K562 (cell line): Measurements from ENCODE around the gene ZCCHC17. TPM values are rescaled to one million over a fixed set of nuclear protein-coding genes. Genes with fewer than 3 reads are reported as not detected.

ENCODE experiments used
- CCAR2 ChIP-seq: fragments of 200-400 bp; formaldehyde crosslinking; IDR thresholded peaks from 2 replicates; pipeline ENCODE4 v1.6.1; 2017; ENCODE audit warnings: mild to moderate bottlenecking, low read depth, low read length
- DNMT1 ChIP-seq: fragments of 450-650 bp; IDR thresholded peaks from 2 replicates; pipeline ENCODE4 v1.6.1; 2016; ENCODE audit warnings: antibody characterized with exemption, mild to moderate bottlenecking
- HIVEP1 ChIP-seq: fragments of 250-450 bp; sonication (Bioruptor Pico); IDR thresholded peaks from 2 replicates; pipeline ENCODE4 v1.4.0; 2020; ENCODE audit warnings: mild to moderate bottlenecking
- HNRNPLL ChIP-seq: fragments of 200-400 bp; formaldehyde crosslinking; IDR thresholded peaks from 2 replicates; pipeline ENCODE4 v1.6.1; 2017; ENCODE audit warnings: low read length, low read depth, mild to moderate bottlenecking; ENCODE audit not compliant: poor library complexity, severe bottlenecking
- JUNB ChIP-seq: fragments of 450-650 bp; formaldehyde crosslinking; conservative IDR thresholded peaks from 2 replicates; pipeline ENCODE4 v1.4.0; 2020; ENCODE audit warnings: mild to moderate bottlenecking
- LEF1 ChIP-seq: fragments of 450-650 bp; IDR thresholded peaks from 2 replicates; pipeline ENCODE4 v1.6.1; 2016; ENCODE audit warnings: mild to moderate bottlenecking
- MTF1 ChIP-seq: fragments of 250-450 bp; sonication (Bioruptor Pico); IDR thresholded peaks from 2 replicates; pipeline ENCODE4 v1.9.0; 2021; ENCODE audit warnings: moderate library complexity, mild to moderate bottlenecking, inconsistent platforms, borderline replicate concordance
- SMAD3 ChIP-seq: fragments of 450-650 bp; formaldehyde crosslinking; conservative IDR thresholded peaks from 2 replicates; pipeline ENCODE4 v1.4.0; 2020; ENCODE audit warnings: mild to moderate bottlenecking
- SRSF7 ChIP-seq: fragments of 200-400 bp; formaldehyde crosslinking; optimal IDR thresholded peaks from 2 replicates; pipeline ENCODE3; 2017; ENCODE audit warnings: mild to moderate bottlenecking, low read depth, low read length
- STAG1 ChIP-seq: sonication (generic); formaldehyde crosslinking; IDR thresholded peaks from 2 replicates; pipeline ENCODE4 v1.5.0; 2020; ENCODE audit warnings: missing genetic modification reagents, borderline replicate concordance
- TOE1 ChIP-seq, 2 experiments: fragments of 450-650 bp in 1 of 2; sonication (generic) in 1 of 2; formaldehyde crosslinking in 1 of 2; IDR thresholded peaks; 2 replicates each; pipeline versions ENCODE4 v1.7.1 to v1.8.0; 2016 to 2022; ENCODE audit warnings: borderline replicate concordance in 2 of 2, mild to moderate bottlenecking in 2 of 2, antibody characterized with exemption in 1 of 2, inconsistent platforms in 1 of 2, low read depth in 1 of 2, missing genetic modification reagents in 1 of 2, moderate library complexity in 1 of 2
- ZNF507 ChIP-seq: conservative IDR thresholded peaks from 2 replicates; pipeline ENCODE4 v1.6.1; 2017; ENCODE audit warnings: missing genetic modification characterization, missing compliant biosample characterization
- ZNF830 ChIP-seq: fragments of 250-450 bp; sonication (Bioruptor Pico); IDR thresholded peaks from 2 replicates; pipeline ENCODE4 v1.5.0; 2021; ENCODE audit warnings: mild to moderate bottlenecking
- polyA plus RNA-seq, 8 experiments: library from polyadenylated mRNA; depleted of rRNA in 4 of 8; stranded (reverse) in 5 of 8; unstranded in 3 of 8; fragments of >200 nt; fragmentation: Nextera tagmentation in 2 of 8; fragmentation: Illumina TruSeq in 1 of 8; extraction: Ambion mirVana in 2 of 8; extraction: Trizol in 1 of 8; gene quantifications; 2 replicates each; pipeline versions ENCODE4 v1.2.1 to v1.2.3, GENCODE V29; 2011 to 2014; ENCODE audit warnings: inconsistent platforms in 1 of 8, missing spikeins in 1 of 8
- total RNA-seq, 7 experiments: library from RNA; depleted of rRNA in 6 of 7; stranded (reverse); fragments of >200 nt in 6 of 7; fragmentation: Illumina TruSeq in 2 of 7; extraction: Trizol in 2 of 7; gene quantifications; 2 replicates each; pipeline versions ENCODE4 v1.2.1 to v1.2.3, GENCODE V29; 2011 to 2021; ENCODE audit warnings: low replicate concordance in 1 of 7
- TF ChIP-seq, protein P1 (sequence below): fragments of 450-650 bp; IDR thresholded peaks from 2 replicates; pipeline ENCODE4 v1.6.1; 2017; ENCODE audit warnings: antibody characterized with exemption
- TF ChIP-seq, protein P2 (sequence below): fragments of 450-650 bp; IDR thresholded peaks from 2 replicates; pipeline ENCODE4 v1.6.1; 2016; ENCODE audit warnings: mild to moderate bottlenecking, moderate library complexity

Gene ZCCHC17
- total and polyA plus RNA-seq, 9 of the 15 experiments (the other 6 are each of a cell fraction or from before 2014, with no cell fraction given) = 46.9 to 150 (median 74.7) TPM

DNA sequence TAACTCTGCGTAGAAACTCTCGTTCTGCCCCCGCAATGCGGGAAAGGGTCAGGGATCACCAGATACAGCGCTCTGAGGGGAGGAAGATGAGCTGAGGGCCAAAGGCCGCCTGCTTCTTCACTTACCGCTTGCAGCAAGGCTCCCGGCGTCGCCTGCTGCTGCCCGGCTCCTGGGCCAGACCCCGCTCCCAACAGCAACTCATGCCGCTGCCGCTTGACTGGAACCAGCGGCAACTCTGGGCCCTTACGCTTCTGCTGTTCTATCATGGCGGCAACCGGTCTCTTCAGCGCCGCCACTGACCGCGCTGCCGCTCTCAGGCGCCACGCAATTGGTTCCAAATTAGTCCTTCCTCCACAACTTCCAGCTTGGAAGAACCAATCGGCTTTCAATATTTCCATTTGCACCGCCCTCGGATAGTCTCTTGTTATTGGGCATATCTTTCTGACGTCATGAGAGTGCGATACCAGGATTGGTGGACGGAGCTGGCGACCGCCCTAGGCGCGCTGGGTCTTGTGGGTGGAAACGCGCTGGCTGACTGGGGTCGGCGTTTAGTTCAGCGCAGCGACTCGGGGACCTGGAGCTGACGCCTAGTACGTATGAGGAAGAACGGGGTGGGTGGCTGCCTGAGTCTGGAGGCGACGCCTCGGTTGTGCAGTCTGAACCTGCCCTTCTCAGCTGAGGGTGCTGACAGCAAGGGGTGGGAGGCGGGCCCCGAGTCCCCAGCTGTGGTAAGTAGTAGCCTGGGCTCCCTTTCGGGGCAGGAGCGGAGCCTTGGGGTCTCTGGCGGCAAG, at the start of gene ZCCHC17, which contains the start of gene SNRNP40 (continued):
- no peak for TF ChIP-seq LEF1
- TF ChIP-seq MTF1 (CRISPR knock-in tag) = no peak
- TF ChIP-seq ZNF830 (CRISPR knock-in tag) = no peak
- TF ChIP-seq DNMT1 = no peak
- TF ChIP-seq CCAR2 = no peak
- peak; percentile 83 for TF ChIP-seq HNRNPLL
- TF ChIP-seq SMAD3 (CRISPR knock-in tag) = 0 out of 2 replicates have a peak, but pooled peaks have one; percentile 55
- TF ChIP-seq JUNB (CRISPR knock-in tag) = no peak
- TF ChIP-seq, protein P1, sequence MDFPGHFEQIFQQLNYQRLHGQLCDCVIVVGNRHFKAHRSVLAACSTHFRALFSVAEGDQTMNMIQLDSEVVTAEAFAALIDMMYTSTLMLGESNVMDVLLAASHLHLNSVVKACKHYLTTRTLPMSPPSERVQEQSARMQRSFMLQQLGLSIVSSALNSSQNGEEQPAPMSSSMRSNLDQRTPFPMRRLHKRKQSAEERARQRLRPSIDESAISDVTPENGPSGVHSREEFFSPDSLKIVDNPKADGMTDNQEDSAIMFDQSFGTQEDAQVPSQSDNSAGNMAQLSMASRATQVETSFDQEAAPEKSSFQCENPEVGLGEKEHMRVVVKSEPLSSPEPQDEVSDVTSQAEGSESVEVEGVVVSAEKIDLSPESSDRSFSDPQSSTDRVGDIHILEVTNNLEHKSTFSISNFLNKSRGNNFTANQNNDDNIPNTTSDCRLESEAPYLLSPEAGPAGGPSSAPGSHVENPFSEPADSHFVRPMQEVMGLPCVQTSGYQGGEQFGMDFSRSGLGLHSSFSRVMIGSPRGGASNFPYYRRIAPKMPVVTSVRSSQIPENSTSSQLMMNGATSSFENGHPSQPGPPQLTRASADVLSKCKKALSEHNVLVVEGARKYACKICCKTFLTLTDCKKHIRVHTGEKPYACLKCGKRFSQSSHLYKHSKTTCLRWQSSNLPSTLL = no peak
- TF ChIP-seq SRSF7 = no peak
- TF ChIP-seq STAG1 (CRISPR knock-in tag) = no peak
- TF ChIP-seq, protein P2, sequence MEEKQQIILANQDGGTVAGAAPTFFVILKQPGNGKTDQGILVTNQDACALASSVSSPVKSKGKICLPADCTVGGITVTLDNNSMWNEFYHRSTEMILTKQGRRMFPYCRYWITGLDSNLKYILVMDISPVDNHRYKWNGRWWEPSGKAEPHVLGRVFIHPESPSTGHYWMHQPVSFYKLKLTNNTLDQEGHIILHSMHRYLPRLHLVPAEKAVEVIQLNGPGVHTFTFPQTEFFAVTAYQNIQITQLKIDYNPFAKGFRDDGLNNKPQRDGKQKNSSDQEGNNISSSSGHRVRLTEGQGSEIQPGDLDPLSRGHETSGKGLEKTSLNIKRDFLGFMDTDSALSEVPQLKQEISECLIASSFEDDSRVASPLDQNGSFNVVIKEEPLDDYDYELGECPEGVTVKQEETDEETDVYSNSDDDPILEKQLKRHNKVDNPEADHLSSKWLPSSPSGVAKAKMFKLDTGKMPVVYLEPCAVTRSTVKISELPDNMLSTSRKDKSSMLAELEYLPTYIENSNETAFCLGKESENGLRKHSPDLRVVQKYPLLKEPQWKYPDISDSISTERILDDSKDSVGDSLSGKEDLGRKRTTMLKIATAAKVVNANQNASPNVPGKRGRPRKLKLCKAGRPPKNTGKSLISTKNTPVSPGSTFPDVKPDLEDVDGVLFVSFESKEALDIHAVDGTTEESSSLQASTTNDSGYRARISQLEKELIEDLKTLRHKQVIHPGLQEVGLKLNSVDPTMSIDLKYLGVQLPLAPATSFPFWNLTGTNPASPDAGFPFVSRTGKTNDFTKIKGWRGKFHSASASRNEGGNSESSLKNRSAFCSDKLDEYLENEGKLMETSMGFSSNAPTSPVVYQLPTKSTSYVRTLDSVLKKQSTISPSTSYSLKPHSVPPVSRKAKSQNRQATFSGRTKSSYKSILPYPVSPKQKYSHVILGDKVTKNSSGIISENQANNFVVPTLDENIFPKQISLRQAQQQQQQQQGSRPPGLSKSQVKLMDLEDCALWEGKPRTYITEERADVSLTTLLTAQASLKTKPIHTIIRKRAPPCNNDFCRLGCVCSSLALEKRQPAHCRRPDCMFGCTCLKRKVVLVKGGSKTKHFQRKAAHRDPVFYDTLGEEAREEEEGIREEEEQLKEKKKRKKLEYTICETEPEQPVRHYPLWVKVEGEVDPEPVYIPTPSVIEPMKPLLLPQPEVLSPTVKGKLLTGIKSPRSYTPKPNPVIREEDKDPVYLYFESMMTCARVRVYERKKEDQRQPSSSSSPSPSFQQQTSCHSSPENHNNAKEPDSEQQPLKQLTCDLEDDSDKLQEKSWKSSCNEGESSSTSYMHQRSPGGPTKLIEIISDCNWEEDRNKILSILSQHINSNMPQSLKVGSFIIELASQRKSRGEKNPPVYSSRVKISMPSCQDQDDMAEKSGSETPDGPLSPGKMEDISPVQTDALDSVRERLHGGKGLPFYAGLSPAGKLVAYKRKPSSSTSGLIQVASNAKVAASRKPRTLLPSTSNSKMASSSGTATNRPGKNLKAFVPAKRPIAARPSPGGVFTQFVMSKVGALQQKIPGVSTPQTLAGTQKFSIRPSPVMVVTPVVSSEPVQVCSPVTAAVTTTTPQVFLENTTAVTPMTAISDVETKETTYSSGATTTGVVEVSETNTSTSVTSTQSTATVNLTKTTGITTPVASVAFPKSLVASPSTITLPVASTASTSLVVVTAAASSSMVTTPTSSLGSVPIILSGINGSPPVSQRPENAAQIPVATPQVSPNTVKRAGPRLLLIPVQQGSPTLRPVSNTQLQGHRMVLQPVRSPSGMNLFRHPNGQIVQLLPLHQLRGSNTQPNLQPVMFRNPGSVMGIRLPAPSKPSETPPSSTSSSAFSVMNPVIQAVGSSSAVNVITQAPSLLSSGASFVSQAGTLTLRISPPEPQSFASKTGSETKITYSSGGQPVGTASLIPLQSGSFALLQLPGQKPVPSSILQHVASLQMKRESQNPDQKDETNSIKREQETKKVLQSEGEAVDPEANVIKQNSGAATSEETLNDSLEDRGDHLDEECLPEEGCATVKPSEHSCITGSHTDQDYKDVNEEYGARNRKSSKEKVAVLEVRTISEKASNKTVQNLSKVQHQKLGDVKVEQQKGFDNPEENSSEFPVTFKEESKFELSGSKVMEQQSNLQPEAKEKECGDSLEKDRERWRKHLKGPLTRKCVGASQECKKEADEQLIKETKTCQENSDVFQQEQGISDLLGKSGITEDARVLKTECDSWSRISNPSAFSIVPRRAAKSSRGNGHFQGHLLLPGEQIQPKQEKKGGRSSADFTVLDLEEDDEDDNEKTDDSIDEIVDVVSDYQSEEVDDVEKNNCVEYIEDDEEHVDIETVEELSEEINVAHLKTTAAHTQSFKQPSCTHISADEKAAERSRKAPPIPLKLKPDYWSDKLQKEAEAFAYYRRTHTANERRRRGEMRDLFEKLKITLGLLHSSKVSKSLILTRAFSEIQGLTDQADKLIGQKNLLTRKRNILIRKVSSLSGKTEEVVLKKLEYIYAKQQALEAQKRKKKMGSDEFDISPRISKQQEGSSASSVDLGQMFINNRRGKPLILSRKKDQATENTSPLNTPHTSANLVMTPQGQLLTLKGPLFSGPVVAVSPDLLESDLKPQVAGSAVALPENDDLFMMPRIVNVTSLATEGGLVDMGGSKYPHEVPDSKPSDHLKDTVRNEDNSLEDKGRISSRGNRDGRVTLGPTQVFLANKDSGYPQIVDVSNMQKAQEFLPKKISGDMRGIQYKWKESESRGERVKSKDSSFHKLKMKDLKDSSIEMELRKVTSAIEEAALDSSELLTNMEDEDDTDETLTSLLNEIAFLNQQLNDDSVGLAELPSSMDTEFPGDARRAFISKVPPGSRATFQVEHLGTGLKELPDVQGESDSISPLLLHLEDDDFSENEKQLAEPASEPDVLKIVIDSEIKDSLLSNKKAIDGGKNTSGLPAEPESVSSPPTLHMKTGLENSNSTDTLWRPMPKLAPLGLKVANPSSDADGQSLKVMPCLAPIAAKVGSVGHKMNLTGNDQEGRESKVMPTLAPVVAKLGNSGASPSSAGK = no peak
- peak; percentile 23 for TF ChIP-seq TOE1 (IDR thresholded peaks at IDR 0.05; ENCODE audit: borderline replicate concordance)
- no peak for TF ChIP-seq TOE1 (CRISPR knock-in tag; IDR thresholded peaks at IDR 0.05; ENCODE audit: borderline replicate concordance, low read depth)
- TF ChIP-seq HIVEP1 (CRISPR knock-in tag) = no peak
- TF ChIP-seq ZNF507 (tag) = no peak
